ENCODE results near the gene PDE4C.

Gene PDE4C

GRCh38 chr19:18205200-18205892 lies 20.9 kb downstream of the PDE4C start:
- Histone ChIP-seq H3K27ac (ENCODE audit: extremely low read depth, low read depth, low read length) (peak overlapping the region; percentile 60), H3K4me3 (ENCODE audit: low read depth, low read length) (peak overlapping the region; percentile 36), H3K36me3 (ENCODE audit: control insufficient read depth in 2 of 2, insufficient read depth in 1 of 2, low read length in 2 of 2) (peaks cover 0 to 5% of the 10 kb centered on the region in 2 experiments; a peak in 1 of 3 replicates), H3K9me3 (ENCODE audit: control insufficient read depth, insufficient read depth, low read depth, low read length) (no peaks in the 10 kb centered on the region), H3K4me1 (ENCODE audit: control insufficient read depth, insufficient read depth, low read length) (peaks cover 8% of the 10 kb centered on the region)
- peak; percentile 43 for TF ChIP-seq SP2 (tag by site-specific recombination; IDR thresholded peaks at IDR 0.05)
- TF ChIP-seq ZFHX2 (tag by site-specific recombination; conservative IDR thresholded peaks at IDR 0.05), result peak; percentile 93
- peak; percentile 69 for TF ChIP-seq GLIS2 (tag by site-specific recombination; IDR thresholded peaks at IDR 0.05)
- TF ChIP-seq ZNF624 (tag by site-specific recombination; IDR thresholded peaks at IDR 0.05), result no peak
- peak; percentile 90 for TF ChIP-seq EGR2 (tag by site-specific recombination; IDR thresholded peaks at IDR 0.05; ENCODE audit: low read depth)
- TF ChIP-seq PATZ1 (tag by site-specific recombination; IDR thresholded peaks at IDR 0.05), result peak; percentile 45; the same call in 1 of the 2 replicates
- TF ChIP-seq ZNF155 (tag by site-specific recombination; IDR thresholded peaks at IDR 0.05), result no peak
- TF ChIP-seq GLIS1 (tag by site-specific recombination; IDR thresholded peaks at IDR 0.05), result peak; percentile 93
- TF ChIP-seq ZNF48 (tag by site-specific recombination; IDR thresholded peaks at IDR 0.05), result no peak
- ChIA-PET POLR2A (interaction anchor here (0.9 to 3.1 kb wide), 5 partner anchors 12 to 75 kb away, joined by 3 to 30 read pairs (median 4); partner anchors contain the start of genes JUND and MPV17L2), CTCF (interaction anchor here (0.6 to 8.5 kb wide), 7 partner anchors 14 to 92 kb away, joined by 3 to 121 read pairs (median 4); a partner anchor contains a TSS)

DNA sequence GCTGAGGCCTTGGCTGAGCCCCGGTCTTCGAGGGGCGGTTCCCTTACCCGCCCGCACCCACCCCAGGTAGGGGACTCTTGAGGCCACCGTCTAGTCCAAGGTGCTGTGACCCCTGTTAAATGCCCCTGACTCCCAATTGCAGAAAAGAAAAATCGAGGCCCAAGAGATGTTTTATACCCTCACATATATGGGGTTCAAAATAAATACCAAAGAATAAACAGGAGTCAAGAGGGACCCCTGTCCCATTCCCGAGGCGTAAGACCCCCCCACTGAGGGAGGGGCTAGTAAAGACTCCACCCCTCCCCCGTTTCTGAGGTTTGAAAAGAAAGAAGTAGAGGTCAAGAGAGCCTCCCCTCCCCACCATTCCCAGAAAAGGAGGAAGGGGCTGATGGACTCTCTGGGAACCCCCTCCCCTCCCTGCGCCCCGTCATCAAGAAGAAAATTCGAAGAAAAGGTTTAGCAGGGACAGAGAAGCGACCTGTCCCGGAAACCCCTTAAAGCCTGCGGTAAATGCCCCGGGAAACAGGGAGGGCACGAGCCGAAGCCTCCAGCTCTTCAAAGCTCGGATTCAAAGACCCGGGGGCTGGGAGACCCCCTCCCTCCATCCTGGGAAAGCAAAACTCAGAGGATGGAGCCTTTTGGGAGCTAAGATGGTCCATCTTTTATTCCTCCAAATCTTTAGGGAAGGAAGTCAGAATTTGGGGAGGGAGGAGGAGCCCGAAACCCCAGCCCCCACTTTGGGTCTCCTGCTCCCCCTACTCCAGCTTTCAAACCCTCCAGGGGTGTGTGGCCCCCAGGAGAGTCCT lies 21.6 kb downstream of the PDE4C start:
- H3K4me1 ChIP-seq (ENCODE audit: control insufficient read depth, insufficient read depth, low read length), result peaks cover 8% of the 10 kb centered on the region
- ChIA-PET CTCF (interaction anchor here (0.6 to 8.5 kb wide), 6 partner anchors 12 to 91 kb away, joined by 3 to 121 read pairs (median 8); partner anchors contain the start of gene MPV17L2), POLR2A (interaction anchor here (0.9 to 3.1 kb wide), 7 partner anchors 11 to 92 kb away, joined by 3 to 30 read pairs (median 4); partner anchors contain the start of genes JUND and MPV17L2)
- H3K4me3 ChIP-seq (ENCODE audit: low read depth, low read length), result peak overlapping the region; percentile 36
- H3K27ac ChIP-seq (ENCODE audit: extremely low read depth, low read depth, low read length), result peak overlapping the region; percentile 60
- no peaks in the 10 kb centered on the region for H3K9me3 ChIP-seq (ENCODE audit: control insufficient read depth, insufficient read depth, low read depth, low read length)
- H3K36me3 ChIP-seq (ENCODE audit: control insufficient read depth in 2 of 2, insufficient read depth in 1 of 2, low read length in 2 of 2), result peaks cover 2 to 7% of the 10 kb centered on the region in 2 experiments; a peak in 2 of 3 replicates
- peak; percentile 83 for TF ChIP-seq PATZ1 (tag by site-specific recombination; IDR thresholded peaks at IDR 0.05)
- no peak for TF ChIP-seq ZNF621 (tag by site-specific recombination; IDR thresholded peaks at IDR 0.05)
- TF ChIP-seq, protein P1, sequence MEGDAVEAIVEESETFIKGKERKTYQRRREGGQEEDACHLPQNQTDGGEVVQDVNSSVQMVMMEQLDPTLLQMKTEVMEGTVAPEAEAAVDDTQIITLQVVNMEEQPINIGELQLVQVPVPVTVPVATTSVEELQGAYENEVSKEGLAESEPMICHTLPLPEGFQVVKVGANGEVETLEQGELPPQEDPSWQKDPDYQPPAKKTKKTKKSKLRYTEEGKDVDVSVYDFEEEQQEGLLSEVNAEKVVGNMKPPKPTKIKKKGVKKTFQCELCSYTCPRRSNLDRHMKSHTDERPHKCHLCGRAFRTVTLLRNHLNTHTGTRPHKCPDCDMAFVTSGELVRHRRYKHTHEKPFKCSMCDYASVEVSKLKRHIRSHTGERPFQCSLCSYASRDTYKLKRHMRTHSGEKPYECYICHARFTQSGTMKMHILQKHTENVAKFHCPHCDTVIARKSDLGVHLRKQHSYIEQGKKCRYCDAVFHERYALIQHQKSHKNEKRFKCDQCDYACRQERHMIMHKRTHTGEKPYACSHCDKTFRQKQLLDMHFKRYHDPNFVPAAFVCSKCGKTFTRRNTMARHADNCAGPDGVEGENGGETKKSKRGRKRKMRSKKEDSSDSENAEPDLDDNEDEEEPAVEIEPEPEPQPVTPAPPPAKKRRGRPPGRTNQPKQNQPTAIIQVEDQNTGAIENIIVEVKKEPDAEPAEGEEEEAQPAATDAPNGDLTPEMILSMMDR (tag by site-specific recombination; IDR thresholded peaks at IDR 0.05), result no peak
- no peak for TF ChIP-seq ZNF426 (tag by site-specific recombination; IDR thresholded peaks at IDR 0.05)
- no peak for TF ChIP-seq ZNF394 (tag by site-specific recombination; IDR thresholded peaks at IDR 0.05; ENCODE audit: borderline replicate concordance)
- no peak for TF ChIP-seq ZBTB6 (tag by site-specific recombination; IDR thresholded peaks at IDR 0.05)
- no peak for TF ChIP-seq ZNF658 (tag by site-specific recombination; IDR thresholded peaks at IDR 0.05)
- TF ChIP-seq ZNF335 (tag by site-specific recombination; conservative IDR thresholded peaks at IDR 0.05), result peak; percentile 89
- no peak for TF ChIP-seq ZNF26 (tag by site-specific recombination; IDR thresholded peaks at IDR 0.05)
- no peak for TF ChIP-seq ZNF596 (tag by site-specific recombination; IDR thresholded peaks at IDR 0.05)
- no peak for TF ChIP-seq SALL2 (tag by site-specific recombination; IDR thresholded peaks at IDR 0.05; ENCODE audit: borderline replicate concordance)

Measured in HEK293 (cell line).